H1 (cell line): ENCODE results near the gene C2CD5. TPM values are rescaled to one million over a fixed set of nuclear protein-coding genes. Genes with fewer than 3 reads are reported as not detected.

Experiments
- KDM1A ChIP-seq: fragments of 200-600, 300-600 bp; sonication (generic); IDR thresholded peaks from 2 replicates; pipeline ENCODE4 v1.7.1; 2016; ENCODE audit warnings: mild to moderate bottlenecking, low read length, borderline replicate concordance
- PHF8 ChIP-seq: fragments of 200-600 bp; sonication (generic); conservative IDR thresholded peaks from 2 replicates; pipeline ENCODE4 v1.7.1; 2012; ENCODE audit warnings: low read depth, mild to moderate bottlenecking, inconsistent platforms, low read length, moderate library complexity
- POU5F1 ChIP-seq: IDR thresholded peaks from 2 replicates; pipeline ENCODE4 v1.6.1; 2011; ENCODE audit warnings: low read depth, mild to moderate bottlenecking, low read length, moderate library complexity
- polyA plus RNA-seq, 7 experiments: library from polyadenylated mRNA; depleted of rRNA in 3 of 7; stranded (reverse) in 5 of 7; unstranded in 2 of 7; fragments of >200 nt in 5 of 7; fragments of 200-250 nt in 2 of 7; gene quantifications; 1 replicate in 5 of 7; 2 replicates in 1 of 7; 4 replicates in 1 of 7; pipeline versions ENCODE4 v1.2.1 to v1.2.3, GENCODE V29; 2011 to 2013; ENCODE audit warnings: missing spikeins in 2 of 7, mixed read lengths in 2 of 7
- total RNA-seq: library from RNA; stranded (reverse); fragmentation: NEBNext Ultra II Directional; extraction: Animal tissue kit (Norgen Biotek cat#: 25700); gene quantifications from 2 replicates; pipeline ENCODE4 v1.2.1, GENCODE V29; 2021

C2CD5 gene
- total and polyA plus RNA-seq, 2 of the 8 experiments (the other 6 are each of a cell fraction or from before 2014, with no cell fraction given): 21.9 to 45.9 TPM

DNA sequence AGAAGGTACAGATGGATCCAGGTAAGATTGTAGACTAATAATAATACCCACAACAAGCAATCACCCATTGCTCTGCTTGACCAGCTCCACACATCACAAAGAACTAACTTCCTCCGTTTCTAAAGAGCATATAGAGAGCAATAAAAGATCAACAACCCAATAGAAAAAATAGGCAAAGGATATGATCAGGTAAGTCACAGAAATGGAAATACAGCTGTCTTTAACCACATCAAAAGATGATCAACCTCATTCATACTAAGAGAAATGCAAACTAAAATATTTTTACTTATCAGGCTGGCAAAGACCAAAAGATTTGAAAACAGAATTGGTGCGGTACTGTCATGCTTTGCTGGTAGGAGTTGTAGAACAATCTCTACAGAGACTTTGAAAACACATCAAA is 8.9 kb downstream of the C2CD5 start (continued):
- TF ChIP-seq KDM1A (no peak), POU5F1 (no peak), PHF8 (no peak)
